NT2/D1 (cell line): Measurements from ENCODE around the gene PADI6.

Experiments used
- SUZ12 ChIP-seq: IDR thresholded peaks from 2 replicates; pipeline ENCODE4 v1.6.1; 2011; ENCODE audit not compliant: insufficient read length, insufficient read depth; ENCODE audit errors: extremely low read depth
- YY1 ChIP-seq: IDR thresholded peaks from 2 replicates; pipeline ENCODE4 v1.6.1; 2011; ENCODE audit not compliant: insufficient read length, insufficient read depth
- ZNF274 ChIP-seq: IDR thresholded peaks from 2 replicates; pipeline ENCODE4 v1.6.1; 2011; ENCODE audit warnings: mild to moderate bottlenecking, low read depth, low read length

GRCh38 chr1:17447501-17447992, 75.6 kb downstream of the PADI6 start:
- TF ChIP-seq SUZ12: no peak
- no peak for TF ChIP-seq YY1
- TF ChIP-seq ZNF274: no peak
